Right atrium auricular region (tissue), 2 donors: Measurements from ENCODE around the gene CGB1. TPM values are rescaled to one million over a fixed set of nuclear protein-coding genes. Genes with fewer than 3 reads are reported as not detected.

Experiments used
- DNase-seq: peaks from one replicate; pipeline ENCODE4 v3.0.0-alpha.2; 2019; ENCODE audit warnings: low spot score
- H3K27ac ChIP-seq, 2 donors: fragments of 200-600 bp; sonication (generic); 1 replicate in 1 of 2; 2 replicates in 1 of 2; pipeline ENCODE4 v1.5.1; 2016 to 2019
- H3K27me3 ChIP-seq, 2 donors: fragments of 200-600 bp; sonication (generic); one replicate each; pipeline versions ENCODE4 v1.5.1 to v1.6.0; 2017 to 2019
- H3K36me3 ChIP-seq: fragments of 200-600 bp; sonication (generic); one replicate; pipeline ENCODE4 v1.5.1; 2016
- H3K4me1 ChIP-seq, 2 donors: fragments of 200-600 bp; sonication (generic); one replicate each; pipeline versions ENCODE4 v1.5.1 to v1.6.0; 2017 to 2019
- H3K4me3 ChIP-seq, 2 donors: fragments of 200-600 bp; sonication (generic); 1 replicate in 1 of 2; 2 replicates in 1 of 2; pipeline ENCODE4 v1.5.1; 2017 to 2019; ENCODE audit warnings: mild to moderate bottlenecking in 1 of 2, moderate library complexity in 1 of 2
- H3K9me3 ChIP-seq, 2 donors: fragments of 200-600 bp; sonication (generic); one replicate each; pipeline ENCODE4 v1.5.1; 2019
- total RNA-seq, 2 donors: library from RNA; depleted of rRNA; stranded (reverse); fragments of >200 nt; gene quantifications; one replicate each; pipeline ENCODE4 v1.1.0, GENCODE V29; 2016
- TF ChIP-seq, protein P1 (sequence below), 2 donors: fragments of 200-600 bp; sonication (generic); IDR thresholded peaks; one replicate each; pipeline ENCODE4 v1.5.1; 2019; ENCODE audit warnings: antibody characterized with exemption in 2 of 2

CGB1 gene
- total RNA-seq, 2 donors from 2014 or later: not detected

DNA sequence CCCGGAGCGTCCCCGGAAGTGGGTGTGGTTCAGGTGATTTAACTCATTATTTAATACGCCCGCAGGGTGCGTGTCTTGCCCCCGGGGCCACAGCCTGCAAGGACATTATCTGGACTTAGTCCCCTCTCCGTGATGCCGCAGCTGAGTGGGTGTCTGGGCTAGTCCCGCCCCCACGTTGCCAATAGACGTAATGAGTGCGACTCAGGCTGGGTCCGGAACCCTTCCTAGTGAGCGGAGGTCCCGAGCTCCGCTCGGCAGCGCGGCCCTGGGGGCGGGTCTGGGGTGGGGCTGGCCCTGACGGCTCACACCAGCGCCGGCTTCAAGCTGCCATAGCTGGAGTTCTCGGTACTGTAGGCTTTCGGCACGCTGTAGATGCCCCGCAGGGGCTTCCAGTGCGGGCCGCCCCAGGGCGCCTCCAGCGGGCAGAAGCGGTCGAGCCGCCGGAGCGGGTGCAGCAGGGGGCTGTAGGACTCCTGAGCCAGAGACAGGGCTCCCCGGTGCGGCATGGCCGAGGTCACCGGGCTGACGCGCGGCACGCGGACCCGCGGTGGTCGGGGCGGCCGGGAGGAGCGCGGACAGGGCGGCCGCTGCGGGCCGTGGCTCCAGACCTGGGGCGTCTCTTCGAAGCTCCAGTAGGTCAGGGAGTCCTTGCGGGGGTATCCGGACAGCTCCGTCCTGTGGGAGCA is 18.9 kb downstream of the CGB1 start:
- H3K27ac ChIP-seq: peak overlapping the region in 1 of 2 donors; percentile 3
- no peaks in the 10 kb centered on the region for H3K9me3 ChIP-seq
- no peaks in the 10 kb centered on the region for H3K27me3 ChIP-seq
- peaks cover 15% of the 10 kb centered on the region for H3K36me3 ChIP-seq
- TF ChIP-seq, protein P1, sequence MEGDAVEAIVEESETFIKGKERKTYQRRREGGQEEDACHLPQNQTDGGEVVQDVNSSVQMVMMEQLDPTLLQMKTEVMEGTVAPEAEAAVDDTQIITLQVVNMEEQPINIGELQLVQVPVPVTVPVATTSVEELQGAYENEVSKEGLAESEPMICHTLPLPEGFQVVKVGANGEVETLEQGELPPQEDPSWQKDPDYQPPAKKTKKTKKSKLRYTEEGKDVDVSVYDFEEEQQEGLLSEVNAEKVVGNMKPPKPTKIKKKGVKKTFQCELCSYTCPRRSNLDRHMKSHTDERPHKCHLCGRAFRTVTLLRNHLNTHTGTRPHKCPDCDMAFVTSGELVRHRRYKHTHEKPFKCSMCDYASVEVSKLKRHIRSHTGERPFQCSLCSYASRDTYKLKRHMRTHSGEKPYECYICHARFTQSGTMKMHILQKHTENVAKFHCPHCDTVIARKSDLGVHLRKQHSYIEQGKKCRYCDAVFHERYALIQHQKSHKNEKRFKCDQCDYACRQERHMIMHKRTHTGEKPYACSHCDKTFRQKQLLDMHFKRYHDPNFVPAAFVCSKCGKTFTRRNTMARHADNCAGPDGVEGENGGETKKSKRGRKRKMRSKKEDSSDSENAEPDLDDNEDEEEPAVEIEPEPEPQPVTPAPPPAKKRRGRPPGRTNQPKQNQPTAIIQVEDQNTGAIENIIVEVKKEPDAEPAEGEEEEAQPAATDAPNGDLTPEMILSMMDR (IDR thresholded peaks at IDR 0.05): peak; percentile 22 to 58
- no peak for DNase-seq
- peak overlapping the region; percentile 36 to 55 for H3K4me3 ChIP-seq
- peaks cover 0 to 27% of the 10 kb centered on the region in 2 donors for H3K4me1 ChIP-seq

DNA sequence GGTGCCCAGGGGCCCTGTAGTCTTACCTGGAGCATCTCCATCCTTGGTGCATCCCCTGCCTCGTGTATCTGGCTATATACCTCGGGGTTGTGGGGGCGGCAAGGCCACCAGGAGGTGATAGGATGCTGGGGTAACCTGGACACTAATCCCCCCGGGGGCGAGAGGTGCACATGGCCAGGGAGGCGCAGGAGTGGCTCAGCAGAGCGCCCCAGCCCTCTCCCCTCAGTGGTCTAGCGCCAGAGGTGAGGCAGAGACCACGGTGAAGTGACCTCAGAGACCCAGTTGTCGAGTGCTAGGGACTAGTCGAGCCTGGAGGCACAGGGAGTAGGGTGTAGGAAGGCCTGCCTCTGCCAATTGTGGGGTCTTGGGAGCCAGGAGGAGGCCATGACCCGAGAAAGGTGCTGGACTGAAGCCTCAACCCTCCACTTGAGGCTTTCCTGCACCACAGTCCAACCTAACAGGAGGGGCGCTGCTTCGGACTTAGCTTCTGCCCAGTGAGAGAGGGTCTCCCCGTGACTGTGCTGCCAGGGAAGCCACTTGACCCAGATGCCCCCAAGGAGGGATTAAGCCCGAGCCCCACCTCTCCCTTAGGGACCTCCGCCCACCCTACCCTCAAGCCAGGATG is 19.5 kb downstream of the CGB1 start, which contains the start of gene LHB:
LHB (minus strand) TSS at position 51 of the 625 bp plus-strand sequence; CDS start at position 41, 10 bp downstream.
- H3K36me3 ChIP-seq: peaks cover 17% of the 10 kb centered on the region
- H3K4me1 ChIP-seq: peaks cover 0 to 27% of the 10 kb centered on the region in 2 donors
- H3K27ac ChIP-seq: peak within 1 kb of the TSS in 1 of 2 donors; percentile 3
- TF ChIP-seq, protein P1 (IDR thresholded peaks at IDR 0.05): no peak
- H3K9me3 ChIP-seq: no peaks in the 10 kb centered on the region
- no peaks in the 10 kb centered on the region for H3K27me3 ChIP-seq
- DNase-seq: no peak
- H3K4me3 ChIP-seq: peak within 1 kb of the TSS; percentile 36 to 55

DNA sequence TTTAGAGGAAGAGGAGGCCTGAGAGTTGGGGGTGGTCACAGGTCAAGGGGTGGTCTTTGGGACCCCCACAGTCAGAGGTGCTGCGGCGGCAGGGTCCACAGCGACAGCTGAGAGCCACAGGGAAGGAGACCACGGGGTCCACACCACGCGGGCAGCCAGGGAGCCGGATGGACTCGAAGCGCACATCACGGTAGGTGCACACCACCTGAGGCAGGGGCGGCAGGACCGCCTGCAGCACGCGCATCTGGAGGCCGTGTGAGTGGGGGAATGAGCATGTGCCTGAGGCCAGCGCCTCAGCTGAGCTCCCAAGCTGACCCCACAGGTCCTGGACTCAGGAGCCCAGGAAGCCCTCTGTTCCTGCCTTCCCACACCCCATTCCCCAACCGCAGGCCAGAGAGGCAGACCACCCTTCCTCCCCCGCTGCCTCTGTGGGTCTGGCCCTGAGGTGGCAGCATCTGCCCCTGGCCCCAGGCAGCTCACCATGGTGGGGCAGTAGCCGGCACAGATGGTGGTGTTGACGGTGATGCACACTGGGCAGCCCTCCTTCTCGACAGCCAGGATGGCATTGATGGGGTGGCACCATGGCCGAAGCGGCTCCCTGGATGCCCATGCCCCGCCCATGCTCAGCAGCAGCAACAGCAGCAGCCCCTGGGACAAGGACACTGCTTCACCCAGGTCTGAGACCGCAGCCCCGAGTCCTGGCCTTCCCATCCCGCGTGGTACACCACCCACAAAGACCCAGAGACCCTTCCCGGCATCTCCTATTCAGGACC is 20.4 kb downstream of the CGB1 start:
- H3K36me3 ChIP-seq: peaks cover 26% of the 10 kb centered on the region
- DNase-seq: no peak
- no peaks in the 10 kb centered on the region for H3K9me3 ChIP-seq
- TF ChIP-seq, protein P1 (IDR thresholded peaks at IDR 0.05): no peak
- H3K4me1 ChIP-seq: peaks cover 0 to 27% of the 10 kb centered on the region in 2 donors
- H3K27ac ChIP-seq: no peak overlapping the region
- no peak overlapping the region for H3K4me3 ChIP-seq
- no peaks in the 10 kb centered on the region for H3K27me3 ChIP-seq

DNA sequence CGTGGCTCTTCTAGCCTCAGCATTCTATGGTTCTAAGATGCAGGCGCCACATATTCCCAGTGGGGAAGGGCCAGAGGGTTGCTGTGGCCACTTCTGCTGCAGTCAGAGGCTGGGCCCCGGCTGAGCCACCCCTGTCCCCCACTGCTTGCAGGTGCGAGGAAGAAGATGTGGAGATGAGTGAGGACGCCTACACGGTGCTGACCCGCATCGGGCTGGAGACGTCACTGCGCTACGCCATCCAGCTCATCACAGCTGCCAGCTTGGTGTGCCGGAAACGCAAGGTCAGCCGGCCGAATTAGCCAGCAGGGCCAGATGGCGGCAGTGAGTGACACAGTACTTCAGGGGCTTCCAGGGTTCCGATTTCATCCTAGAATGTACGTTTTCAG is 21.8 kb downstream of the CGB1 start:
- Histone ChIP-seq H3K36me3 (peaks cover 37% of the 10 kb centered on the region), H3K4me1 (peaks cover 0 to 27% of the 10 kb centered on the region in 2 donors), H3K4me3 (no peak overlapping the region), H3K27me3 (no peaks in the 10 kb centered on the region), H3K27ac (no peak overlapping the region), H3K9me3 (no peaks in the 10 kb centered on the region)
- no peak for DNase-seq
- TF ChIP-seq, protein P1 (IDR thresholded peaks at IDR 0.05): no peak

DNA sequence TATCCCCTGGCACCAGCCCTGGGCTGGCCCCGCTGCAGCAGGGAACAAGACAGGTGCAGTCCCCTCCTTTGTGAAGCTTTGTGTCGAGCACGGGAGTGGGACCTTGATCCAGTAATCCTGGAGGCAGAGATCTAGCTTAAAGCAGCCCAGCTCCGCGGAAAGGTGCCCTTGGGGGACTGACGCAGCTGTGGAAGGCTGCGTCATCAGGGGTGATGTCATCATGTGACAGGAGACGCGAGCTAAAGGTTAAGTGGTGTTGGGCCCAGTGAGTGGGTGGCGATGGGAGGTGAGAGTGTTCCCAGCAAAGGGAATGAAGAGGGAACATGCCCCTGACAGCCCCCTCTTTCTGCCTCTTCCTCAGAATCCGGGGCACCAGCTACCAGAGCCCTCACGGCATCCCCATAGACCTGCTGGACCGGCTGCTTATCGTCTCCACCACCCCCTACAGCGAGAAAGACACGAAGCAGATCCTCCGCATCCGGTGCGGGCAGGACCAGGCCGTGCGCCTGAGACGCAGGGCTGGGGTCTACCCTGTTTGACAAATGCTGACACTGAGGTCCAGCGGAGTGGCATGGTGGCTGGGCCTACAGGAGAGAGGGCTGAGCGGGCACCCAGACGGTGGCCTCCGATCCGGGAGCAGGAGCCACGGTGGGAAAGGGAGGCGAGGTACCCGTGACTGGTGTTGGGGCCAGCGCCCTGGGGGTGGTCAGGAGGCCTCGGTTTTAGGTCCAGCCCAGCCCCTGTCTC is 22.4 kb downstream of the CGB1 start:
- Histone ChIP-seq H3K9me3 (no peaks in the 10 kb centered on the region), H3K27ac (no peak overlapping the region), H3K36me3 (peaks cover 42% of the 10 kb centered on the region), H3K27me3 (no peaks in the 10 kb centered on the region), H3K4me1 (peaks cover 0 to 22% of the 10 kb centered on the region in 2 donors), H3K4me3 (no peak overlapping the region)
- no peak for DNase-seq
- TF ChIP-seq, protein P1 (IDR thresholded peaks at IDR 0.05): no peak
